ENCODE data around the gene PLXNB2.

Gene PLXNB2

GRCh38 chr22:50250555-50251476 lies 56.6 kb downstream of the PLXNB2 start, which contains the start of gene HDAC10:
TSS of gene HDAC10 (minus strand) at chr22:50251265. CDS start at chr22:50251032, 233 bp downstream.
- no peaks in the 10 kb centered on the region for H3K27me3 Mint-ChIP-seq
- H3K4me3 Mint-ChIP-seq, result peak within 1 kb of the TSS; percentile 79
- peaks cover 12% of the 10 kb centered on the region for H3K4me1 Mint-ChIP-seq
- peaks cover 2% of the 10 kb centered on the region for H3K36me3 Mint-ChIP-seq
- no peak within 1 kb of the TSS for H3K27ac Mint-ChIP-seq
- H3K9me3 Mint-ChIP-seq, result no peaks in the 10 kb centered on the region

- peak overlapping the region; percentile 79 for H3K4me3 Mint-ChIP-seq
- no peaks in the 10 kb centered on the region for H3K9me3 Mint-ChIP-seq
- H3K27ac Mint-ChIP-seq, result no peak overlapping the region
- H3K27me3 Mint-ChIP-seq, result no peaks in the 10 kb centered on the region
- peaks cover 2% of the 10 kb centered on the region for H3K36me3 Mint-ChIP-seq
- peaks cover 12% of the 10 kb centered on the region for H3K4me1 Mint-ChIP-seq
Observed at GRCh38 chr22:50250249-50250554, 57.2 kb downstream of the PLXNB2 start.

GRCh38 chr22:50249341-50250248 lies 57.9 kb downstream of the PLXNB2 start:
- Mint-ChIP-seq H3K9me3 (no peaks in the 10 kb centered on the region), H3K27ac (no peak overlapping the region), H3K4me1 (peaks cover 16% of the 10 kb centered on the region), H3K27me3 (no peaks in the 10 kb centered on the region), H3K36me3 (peaks cover 5% of the 10 kb centered on the region), H3K4me3 (peak overlapping the region; percentile 79)

- Mint-ChIP-seq H3K4me3 (peak overlapping the region; percentile 19), H3K9me3 (no peaks in the 10 kb centered on the region), H3K27me3 (no peaks in the 10 kb centered on the region), H3K36me3 (peaks cover 5% of the 10 kb centered on the region), H3K4me1 (peaks cover 16% of the 10 kb centered on the region), H3K27ac (no peak overlapping the region)
Observed at GRCh38 chr22:50248196-50249081, 59.0 kb downstream of the PLXNB2 start.

GRCh38 chr22:50247748-50248147 lies 59.7 kb downstream of the PLXNB2 start:
- H3K4me1 Mint-ChIP-seq, result peaks cover 16% of the 10 kb centered on the region
- peaks cover 5% of the 10 kb centered on the region for H3K36me3 Mint-ChIP-seq
- H3K4me3 Mint-ChIP-seq, result peak overlapping the region; percentile 19
- H3K27ac Mint-ChIP-seq, result no peak overlapping the region
- H3K27me3 Mint-ChIP-seq, result no peaks in the 10 kb centered on the region
- no peaks in the 10 kb centered on the region for H3K9me3 Mint-ChIP-seq

GRCh38 chr22:50246242-50247175 lies 60.9 kb downstream of the PLXNB2 start:
- Mint-ChIP-seq H3K9me3 (no peaks in the 10 kb centered on the region), H3K4me1 (peaks cover 23% of the 10 kb centered on the region), H3K27me3 (no peaks in the 10 kb centered on the region), H3K4me3 (peak overlapping the region; percentile 99), H3K27ac (peak overlapping the region; percentile 30), H3K36me3 (peaks cover 5% of the 10 kb centered on the region)

- H3K9me3 Mint-ChIP-seq, result no peaks in the 10 kb centered on the region
- no peaks in the 10 kb centered on the region for H3K27me3 Mint-ChIP-seq
- H3K4me1 Mint-ChIP-seq, result peaks cover 30% of the 10 kb centered on the region
- H3K36me3 Mint-ChIP-seq, result peaks cover 5% of the 10 kb centered on the region
- peak overlapping the region; percentile 99 for H3K4me3 Mint-ChIP-seq
- H3K27ac Mint-ChIP-seq, result peak overlapping the region; percentile 100
Observed at GRCh38 chr22:50245214-50246072, 62.0 kb downstream of the PLXNB2 start.

- Mint-ChIP-seq H3K4me3 (peak within 1 kb of the TSS; percentile 99), H3K36me3 (peaks cover 5% of the 10 kb centered on the region), H3K27ac (peak within 1 kb of the TSS; percentile 100), H3K27me3 (no peaks in the 10 kb centered on the region), H3K9me3 (no peaks in the 10 kb centered on the region), H3K4me1 (peaks cover 27% of the 10 kb centered on the region)
Observed at GRCh38 chr22:50244420-50245213, 62.8 kb downstream of the PLXNB2 start, which contains the start of gene TUBGCP6. TSS of gene TUBGCP6 (minus strand) at chr22:50245023. CDS start at chr22:50244459, 564 bp downstream.

GRCh38 chr22:50243685-50244419 lies 63.6 kb downstream of the PLXNB2 start:
- H3K36me3 Mint-ChIP-seq, result peaks cover 5% of the 10 kb centered on the region
- H3K27ac Mint-ChIP-seq, result peak overlapping the region; percentile 100

GRCh38 chr22:50242406-50242949 lies 65.0 kb downstream of the PLXNB2 start:
- Mint-ChIP-seq H3K36me3 (peaks cover 5% of the 10 kb centered on the region), H3K9me3 (no peaks in the 10 kb centered on the region), H3K27me3 (no peaks in the 10 kb centered on the region), H3K4me3 (peak overlapping the region; percentile 99), H3K27ac (peak overlapping the region; percentile 8), H3K4me1 (peaks cover 32% of the 10 kb centered on the region)

More at GRCh38 chr22:50243685-50244419, 63.6 kb downstream of the PLXNB2 start:
- Mint-ChIP-seq H3K27me3 (no peaks in the 10 kb centered on the region), H3K9me3 (no peaks in the 10 kb centered on the region), H3K4me1 (peaks cover 27% of the 10 kb centered on the region), H3K4me3 (peak overlapping the region; percentile 99)

- no peaks in the 10 kb centered on the region for H3K9me3 Mint-ChIP-seq
- H3K27ac Mint-ChIP-seq, result no peak overlapping the region
- H3K36me3 Mint-ChIP-seq, result no peaks in the 10 kb centered on the region
- no peak overlapping the region for H3K4me3 Mint-ChIP-seq
- H3K4me1 Mint-ChIP-seq, result peaks cover 46% of the 10 kb centered on the region
- H3K27me3 Mint-ChIP-seq, result no peaks in the 10 kb centered on the region
Observed at GRCh38 chr22:50238755-50239154, 68.7 kb downstream of the PLXNB2 start.

Data from activated naive CD4-positive, alpha-beta T cell treated with anti-CD3 and anti-CD28 coated beads, Interleukin-2, amount 50 U/mL, for 24 hours (primary cell).